HG03521 (cell line): ENCODE measurements around the gene GPNMB.

Source experiments
- ATAC-seq: cut with Tn5 transposase; IDR thresholded peaks from one replicate; pipeline ENCODE4 v1.9.1; 2021; ENCODE audit warnings: mild to moderate bottlenecking, moderate library complexity; ENCODE audit not compliant: unreplicated experiment

The GPNMB gene

DNA sequence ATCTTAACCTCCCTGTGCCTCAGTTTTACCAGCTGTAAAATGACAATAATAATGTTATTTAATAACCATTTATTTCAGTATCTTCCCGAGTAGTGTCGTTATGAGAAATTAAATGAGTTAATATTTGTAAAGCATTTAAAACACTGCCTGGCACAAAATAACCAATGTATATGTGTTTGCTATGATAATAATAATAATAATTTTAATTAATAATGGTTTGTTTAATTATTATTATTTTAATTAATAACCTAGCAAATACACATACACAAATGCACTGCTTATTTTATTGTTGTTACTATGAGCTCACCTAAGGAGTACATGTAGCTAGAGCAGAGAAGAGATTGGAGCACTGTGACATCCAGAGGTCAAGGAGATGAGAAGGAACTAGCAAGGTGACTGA is 18.2 kb upstream of the GPNMB start:
- no peak for ATAC-seq

DNA sequence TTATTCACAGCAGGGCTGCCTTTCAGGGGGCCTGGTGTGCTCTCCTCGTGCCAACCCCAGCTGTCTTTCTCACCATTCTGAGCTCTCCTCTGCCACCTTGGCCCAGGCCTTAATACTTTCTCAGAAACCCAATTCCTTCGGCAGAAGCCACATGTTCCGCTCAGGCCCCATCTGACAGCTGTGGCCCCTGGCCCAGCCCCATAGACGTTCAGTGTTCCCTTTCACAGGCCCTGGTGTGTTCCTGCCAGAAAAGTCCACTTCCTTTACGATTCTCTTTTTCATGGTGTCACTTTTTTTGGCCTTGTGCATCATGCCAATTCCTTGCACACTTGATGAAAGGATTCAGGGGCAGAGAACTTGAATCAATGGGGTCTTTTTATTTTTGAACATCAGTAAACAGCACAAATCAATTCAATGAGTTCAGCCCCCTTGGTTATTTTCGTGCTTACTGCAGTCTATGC is 15.9 kb upstream of the GPNMB start:
- ATAC-seq = no peak

DNA sequence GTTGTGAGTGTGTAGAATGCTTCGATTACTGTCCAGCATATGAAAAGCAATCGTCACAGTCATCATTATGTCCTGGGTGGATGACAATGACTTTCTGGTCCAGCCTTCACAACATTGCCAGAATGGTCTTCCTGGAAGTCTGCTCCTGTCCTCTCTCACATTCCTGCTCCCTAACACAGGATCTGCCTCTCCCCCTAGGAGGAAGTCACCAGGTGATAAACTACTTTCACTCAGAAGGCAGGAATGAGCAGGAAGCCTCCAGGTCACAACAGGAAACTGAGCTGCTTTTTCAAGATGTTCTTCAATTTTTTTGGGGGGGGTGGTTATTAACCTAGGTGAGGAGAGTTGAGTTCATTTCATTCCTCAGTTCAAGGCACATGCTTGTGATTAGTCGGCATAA is 13.6 kb upstream of the GPNMB start:
- ATAC-seq = no peak

DNA sequence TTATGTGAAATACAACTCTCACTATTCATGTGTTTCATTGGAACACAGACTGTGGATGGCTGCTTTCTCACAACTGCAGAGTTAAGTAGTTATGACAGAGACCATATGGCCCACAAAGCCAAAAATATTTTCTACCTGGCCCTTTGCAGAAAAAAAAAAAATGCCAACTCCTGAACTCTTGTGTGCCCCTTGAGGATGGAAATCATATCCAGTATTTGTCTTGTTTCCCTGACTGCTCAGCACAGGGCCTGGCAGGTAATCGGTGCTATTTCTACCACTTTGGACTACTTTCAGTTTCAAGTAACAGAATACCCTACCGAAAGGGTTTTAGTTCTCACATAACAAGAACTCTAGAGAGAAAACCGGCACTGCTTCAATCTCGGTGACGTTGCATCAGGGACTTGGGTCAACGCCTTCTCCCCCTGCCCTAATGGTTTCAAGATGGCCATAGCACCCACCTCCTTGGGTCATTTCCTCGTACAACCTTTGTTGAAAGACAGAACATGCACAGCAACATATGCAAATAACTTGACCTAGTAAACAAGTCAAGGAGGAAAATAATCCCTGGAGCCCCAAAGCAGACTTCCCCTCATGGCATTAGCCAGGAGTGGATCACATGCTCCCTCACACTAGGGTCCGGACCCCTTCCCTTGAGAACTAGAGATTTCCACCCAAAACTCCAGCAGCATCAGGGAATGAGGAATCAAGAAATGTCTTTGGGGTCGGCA is 11.8 kb upstream of the GPNMB start:
- peak; percentile 75 for ATAC-seq

DNA sequence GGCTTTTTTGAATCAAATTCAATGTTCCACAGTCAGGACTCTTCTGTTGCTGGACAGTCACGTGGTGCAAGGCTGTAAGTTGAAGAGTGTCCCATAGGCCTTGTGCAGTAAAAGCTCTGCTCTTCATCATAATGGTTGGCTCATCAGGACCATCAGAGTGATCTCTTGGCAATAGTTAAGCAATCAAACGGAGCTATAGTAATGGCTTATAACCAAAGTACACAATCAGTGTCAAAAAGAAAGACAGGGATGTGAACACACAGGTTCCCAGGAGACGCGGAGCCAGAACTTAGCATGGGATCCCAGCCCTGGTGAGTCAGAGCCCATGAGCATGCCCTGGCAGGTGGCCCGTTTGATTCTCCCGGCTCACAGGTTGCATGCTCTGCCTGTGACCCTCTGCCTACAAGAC is 10.8 kb upstream of the GPNMB start:
- no peak for ATAC-seq

DNA sequence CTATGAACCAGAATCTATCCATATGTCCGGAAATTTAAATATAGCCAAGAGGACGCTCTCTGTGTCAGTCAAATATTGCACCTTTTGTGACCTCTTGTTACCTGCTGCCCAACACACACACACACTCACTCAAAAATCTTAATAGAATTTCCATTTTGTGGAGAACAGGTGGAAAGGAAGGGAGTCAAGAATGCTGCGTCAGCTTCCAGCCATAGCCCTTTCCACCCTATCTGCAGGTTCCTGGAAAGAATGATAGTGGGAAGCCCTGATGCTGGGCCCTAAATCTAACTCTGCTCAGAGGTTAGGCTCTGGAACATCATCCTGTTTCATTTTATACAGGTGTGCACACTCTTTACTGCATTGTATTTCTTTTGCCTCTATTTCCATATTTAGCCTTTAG is 9.6 kb upstream of the GPNMB start:
- no peak for ATAC-seq

DNA sequence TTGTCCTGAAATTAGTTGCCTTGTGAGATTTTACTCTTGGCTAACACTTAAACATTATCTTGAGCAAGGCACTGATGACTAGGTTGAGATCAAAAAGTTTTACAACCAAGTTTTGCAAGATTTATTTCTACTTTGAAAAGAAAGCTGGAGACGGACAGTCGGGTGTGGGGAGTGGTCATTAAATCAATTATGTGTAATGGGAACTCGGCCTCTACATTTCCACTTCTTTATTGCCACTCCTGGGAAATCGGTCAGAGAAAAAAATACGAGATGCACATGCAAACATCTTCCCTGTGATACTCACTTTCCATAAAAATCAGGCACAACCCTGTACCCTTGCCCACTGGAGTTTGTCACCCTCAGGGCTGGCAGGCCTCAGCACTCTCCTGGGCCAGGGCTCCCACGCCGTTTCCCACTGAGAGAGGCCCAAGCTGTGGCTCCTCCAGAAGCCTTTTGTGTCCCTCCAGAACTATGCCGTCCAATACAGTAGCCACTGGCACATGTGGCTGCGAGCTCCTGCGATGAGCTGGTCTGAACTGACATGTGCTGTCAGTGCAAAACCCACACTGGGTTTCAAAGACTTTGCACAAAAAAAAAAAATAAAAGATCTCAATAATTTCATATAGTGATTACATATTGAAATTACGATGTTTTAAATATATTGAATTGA is 7.5 kb upstream of the GPNMB start:
- ATAC-seq = no peak

DNA sequence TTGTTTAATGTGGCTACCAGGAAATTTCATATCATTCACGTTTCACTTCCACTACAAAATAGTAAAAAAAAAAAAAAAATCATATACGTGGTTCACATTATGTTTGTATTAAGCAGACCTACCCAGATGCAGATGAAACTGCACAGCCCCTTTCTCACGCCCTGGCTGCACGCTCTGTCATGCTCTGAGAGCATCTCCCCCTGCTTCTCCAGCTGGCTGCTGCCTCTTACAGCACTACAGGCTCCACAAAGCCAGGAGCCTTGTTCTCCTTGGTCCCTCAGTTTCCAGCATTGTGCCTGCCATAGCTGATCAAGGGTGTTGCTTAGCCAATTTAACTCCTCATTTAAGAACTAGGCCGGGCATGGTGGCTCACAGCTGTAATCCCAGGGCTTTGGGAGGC is 6.9 kb upstream of the GPNMB start:
- ATAC-seq = no peak

DNA sequence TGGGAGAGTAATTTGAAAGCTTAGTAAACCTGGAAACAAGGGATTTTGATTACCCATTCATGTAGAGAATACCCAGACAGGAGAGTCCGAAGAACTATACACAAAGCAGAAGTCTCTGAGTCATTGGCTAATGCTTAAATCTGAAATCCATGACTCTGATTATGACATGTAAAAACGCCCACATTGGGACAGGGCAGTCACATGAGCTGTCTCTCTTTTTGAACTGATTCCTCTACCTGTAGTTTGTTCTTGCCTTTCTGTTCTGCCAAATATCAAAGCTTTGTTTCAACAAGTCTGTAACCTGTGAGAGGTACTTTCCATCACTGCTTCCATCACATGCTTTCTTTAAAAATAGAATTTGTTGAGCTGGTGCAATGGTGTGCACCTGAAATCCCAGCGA is 4.3 kb upstream of the GPNMB start:
- no peak for ATAC-seq

DNA sequence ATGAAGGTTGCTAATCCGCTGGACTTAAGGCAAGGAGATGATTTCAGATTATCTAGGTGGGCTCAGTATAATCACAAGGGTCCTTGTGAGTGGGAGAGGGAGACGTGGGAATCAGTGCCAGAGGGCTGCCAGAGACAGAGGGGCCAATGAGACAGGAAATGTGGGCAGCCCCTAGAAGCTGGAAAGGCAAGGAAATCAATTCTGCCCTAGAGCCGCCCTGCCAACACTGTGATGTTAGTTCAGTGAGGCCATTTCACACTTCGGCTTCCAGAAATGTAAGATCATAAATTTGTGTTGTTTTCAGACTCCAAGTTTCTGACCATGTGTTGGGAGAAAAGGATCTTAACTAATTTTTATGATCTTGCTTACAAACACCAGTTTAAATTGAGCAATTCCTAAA is 3.6 kb upstream of the GPNMB start:
- no peak for ATAC-seq

DNA sequence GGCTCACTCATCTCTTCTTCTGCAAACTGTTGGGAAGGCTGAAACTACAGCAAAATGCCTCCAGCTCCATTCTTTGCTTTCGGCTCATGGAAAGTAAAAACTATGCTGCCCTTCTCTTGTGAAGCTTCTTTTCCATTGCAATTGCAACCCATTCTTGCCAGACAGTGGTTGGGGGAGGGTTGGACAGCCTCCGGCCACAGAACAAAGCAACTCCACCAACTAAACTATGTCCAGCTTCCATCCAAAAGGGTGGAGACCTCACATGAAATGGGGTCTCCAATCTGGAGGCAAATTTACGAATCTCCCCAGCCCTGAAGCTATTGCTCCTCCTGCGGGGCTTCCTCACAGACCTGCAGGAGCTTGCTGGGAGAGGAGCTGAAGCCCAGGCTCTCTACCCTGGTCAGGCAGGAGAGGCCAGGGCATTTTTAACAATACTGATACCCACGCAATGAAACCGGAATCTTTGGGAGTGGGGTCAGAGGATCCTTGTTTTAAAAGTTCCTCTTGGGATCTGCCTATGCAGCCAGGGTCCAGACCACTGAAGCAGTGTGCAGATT is 549 bp downstream of the GPNMB start:
- ATAC-seq = no peak

DNA sequence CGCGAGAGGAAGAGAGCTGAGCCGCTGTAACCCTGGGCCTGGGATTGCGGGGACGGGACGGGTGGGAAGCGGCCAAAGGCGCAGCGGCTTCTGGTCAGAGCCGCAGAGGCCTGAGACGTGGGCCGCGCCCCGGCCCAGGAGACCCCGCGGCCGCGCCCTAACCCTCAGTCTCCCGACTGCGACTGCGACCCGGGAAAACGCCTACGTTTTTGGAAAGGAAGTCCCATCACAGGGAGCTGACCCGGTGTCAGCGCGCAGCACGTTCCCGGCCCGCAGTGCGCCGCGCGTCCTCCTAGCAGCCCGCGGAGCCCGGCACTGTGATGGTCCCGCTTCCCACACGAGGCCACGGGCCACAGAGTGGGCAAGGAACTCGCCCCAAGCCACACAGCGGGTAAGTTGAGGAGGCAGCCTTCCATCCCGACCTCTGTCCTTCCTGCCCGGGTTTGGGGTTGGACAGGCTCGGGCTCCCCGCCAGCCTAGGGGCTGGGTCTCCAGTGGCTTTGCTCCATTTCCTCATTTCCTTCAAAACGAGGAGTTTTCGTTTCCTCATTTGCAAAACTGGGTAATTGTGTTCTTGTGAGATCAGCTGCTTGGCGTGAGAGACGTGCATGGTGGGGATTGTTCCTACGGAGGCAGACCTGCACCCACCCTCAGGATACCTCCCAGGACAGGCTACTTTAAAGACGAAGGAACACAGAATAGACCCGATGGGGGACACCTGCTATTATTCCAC is 1.2 kb downstream of the GPNMB start:
- no peak for ATAC-seq

DNA sequence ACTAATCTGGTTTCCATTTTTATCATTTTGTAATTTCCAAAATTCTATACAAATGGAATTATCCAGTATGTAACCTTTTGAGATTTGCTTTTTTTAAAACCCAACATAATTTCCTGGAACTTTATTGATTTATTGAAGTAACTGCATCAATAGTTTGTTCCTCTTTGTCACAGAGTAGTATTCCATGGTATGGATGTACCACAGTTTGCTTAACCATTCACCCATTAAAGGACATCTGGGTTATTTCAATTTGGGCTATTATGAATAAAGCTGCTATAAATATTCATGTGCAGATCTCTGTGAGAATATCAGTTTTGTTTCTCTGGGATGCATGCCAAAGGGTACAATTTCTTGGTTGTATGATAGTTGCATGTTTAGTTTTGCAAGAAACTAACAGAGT is 2.9 kb downstream of the GPNMB start:
- ATAC-seq = no peak

DNA sequence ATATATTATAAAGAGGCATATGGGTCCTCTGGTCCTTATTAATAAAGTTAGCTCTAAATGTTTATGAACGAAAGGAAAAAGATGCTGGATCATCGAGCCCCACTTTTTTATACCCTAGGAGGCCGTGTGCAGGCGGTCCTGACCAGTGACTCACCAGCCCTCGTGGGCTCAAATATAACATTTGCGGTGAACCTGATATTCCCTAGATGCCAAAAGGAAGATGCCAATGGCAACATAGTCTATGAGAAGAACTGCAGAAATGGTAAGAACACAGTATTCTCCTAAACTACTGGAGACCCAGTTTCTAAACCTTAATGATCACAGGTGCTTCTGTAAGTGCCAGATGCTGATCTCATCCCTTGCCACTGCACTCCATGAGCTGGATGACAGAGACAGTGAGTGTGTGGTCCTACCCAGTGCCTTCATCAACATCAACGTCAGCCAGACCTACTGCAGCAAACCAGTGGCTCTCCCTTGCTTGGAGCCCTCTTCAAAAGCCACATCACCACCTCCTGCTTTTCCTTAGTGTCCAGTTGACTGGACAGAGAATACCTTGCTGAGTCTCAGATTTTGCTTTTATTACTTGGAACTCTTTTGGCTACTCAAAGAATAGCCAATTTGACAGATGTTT is 7.6 kb downstream of the GPNMB start:
- ATAC-seq = no peak

DNA sequence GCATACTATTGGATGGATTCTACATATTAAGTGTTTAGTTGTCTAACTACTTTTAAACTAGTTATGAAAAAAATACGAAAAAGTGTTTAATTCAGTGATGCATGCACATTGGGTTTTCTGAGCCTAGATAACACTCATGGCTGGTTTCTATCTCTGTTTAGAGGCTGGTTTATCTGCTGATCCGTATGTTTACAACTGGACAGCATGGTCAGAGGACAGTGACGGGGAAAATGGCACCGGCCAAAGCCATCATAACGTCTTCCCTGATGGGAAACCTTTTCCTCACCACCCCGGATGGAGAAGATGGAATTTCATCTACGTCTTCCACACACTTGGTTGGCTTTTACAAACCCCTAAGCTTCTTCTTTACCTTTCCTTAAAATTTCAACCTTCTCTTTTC is 10.2 kb downstream of the GPNMB start:
- ATAC-seq = no peak

DNA sequence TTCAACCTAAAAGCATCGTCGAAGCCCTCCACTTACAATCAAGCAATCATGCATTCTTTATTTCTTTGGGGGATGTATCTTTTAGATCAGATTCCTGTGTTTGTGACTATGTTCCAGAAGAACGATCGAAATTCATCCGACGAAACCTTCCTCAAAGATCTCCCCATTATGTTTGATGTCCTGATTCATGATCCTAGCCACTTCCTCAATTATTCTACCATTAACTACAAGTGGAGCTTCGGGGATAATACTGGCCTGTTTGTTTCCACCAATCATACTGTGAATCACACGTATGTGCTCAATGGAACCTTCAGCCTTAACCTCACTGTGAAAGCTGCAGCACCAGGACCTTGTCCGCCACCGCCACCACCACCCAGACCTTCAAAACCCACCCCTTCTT is 13.8 kb downstream of the GPNMB start:
- ATAC-seq = no peak

DNA sequence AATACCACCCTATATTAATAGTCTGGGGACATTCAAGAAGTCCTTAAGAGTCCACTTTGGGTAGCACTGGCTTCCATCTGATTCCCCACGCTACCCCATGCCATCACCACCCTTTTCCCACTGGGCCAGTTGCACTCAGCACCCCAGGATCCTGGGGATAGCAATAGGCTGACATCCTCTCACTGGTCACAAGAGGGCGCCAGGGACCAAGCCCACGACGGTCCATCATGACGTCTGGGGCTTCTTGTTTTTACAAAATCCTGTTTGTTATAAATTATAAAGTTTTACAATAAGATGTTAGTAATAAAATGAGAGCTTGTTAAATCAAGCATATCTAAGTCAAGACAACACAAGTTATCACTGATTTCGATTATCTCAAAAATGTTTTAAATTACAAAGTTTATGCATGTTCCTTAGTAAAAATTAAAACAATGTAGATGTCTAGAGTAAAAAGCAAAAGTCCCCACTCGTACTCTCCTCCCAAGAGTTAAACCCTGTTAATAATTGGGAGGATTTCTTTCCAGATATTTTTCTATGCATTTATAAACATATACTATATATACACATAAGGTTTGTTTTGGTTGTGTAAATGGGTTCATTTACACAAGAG is 15.4 kb downstream of the GPNMB start:
- ATAC-seq = peak; percentile 72

DNA sequence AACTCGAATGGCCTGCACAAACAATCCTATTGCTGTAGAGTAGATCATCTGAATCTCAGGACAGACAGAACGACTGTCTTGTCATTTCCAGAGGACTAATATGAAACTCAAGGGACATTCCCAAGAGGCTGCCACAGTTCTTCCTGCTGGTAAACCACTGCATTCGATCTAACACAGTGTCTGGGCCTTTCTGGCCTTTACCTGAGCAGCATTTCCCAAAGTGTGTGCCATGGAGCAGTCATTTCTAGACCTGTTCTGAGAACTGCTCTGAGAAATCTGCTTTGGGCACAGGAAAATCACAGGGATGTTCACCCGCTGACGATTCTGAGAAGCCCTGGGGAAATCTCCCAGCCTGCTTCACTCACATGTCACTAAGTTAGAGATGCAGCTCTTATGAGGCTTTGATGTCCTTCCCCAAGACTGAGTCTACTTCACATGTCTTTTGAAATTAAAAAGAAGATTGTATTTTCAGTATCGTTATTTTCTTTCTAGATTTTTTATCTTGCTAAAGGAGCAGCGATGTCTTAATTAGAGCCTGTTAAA is 18.4 kb downstream of the GPNMB start:
- ATAC-seq = no peak

DNA sequence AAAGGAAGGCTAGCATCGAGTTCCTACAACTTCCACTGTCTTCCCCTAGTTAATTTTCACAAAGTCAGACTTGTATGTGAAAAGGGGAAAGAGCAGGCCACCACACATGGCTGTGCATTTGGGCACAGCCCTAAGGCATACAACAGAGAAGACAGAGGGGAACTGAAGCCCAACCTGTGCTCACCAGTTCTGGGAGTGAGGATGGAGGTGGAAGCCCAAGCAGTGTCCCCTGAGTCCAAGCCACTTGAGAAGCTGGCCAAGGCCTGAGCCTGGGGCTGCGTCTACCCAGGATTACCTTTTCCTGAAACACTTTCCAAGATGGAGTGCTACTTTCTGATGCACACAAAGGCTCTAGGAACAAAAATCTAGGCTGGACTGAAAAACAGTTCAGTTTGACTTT is 20.3 kb downstream of the GPNMB start:
- no peak for ATAC-seq

DNA sequence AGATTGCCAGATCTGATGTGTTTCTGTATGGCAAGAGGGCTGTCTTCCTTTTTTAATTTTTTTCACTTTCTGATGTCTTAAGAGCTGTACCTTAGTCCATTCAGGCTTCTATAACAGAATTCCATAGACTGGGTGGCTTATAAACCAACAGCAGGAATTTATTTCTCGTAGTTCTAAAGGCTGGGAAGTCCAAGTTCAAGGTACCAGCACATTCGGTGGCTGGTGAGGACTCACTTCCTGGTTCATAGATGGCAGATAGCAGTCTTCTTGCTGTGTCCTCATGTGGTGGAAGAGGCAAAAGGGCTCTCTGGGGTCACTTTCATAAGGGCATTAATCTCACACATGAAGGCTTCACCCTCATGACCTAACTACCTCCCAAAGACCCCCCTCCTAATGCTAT is 20.8 kb downstream of the GPNMB start:
- no peak for ATAC-seq

DNA sequence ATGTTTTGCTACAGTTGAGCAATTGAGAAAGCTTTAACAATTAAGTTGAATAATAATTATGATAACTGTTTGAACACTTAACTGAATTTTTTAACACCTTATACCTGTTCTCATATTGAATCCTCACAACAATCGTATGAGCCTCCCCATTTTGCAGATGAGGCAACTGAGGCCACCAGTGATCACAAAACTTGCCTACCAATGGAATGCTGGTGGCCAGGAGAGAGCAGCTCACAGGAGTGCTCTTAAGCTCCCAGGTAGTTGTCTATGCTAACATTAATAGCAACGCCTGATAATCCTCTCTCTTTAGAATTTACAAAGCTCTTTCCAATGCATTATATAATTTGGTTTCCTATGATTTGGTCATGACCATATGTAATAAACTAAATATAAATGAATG is 21.6 kb downstream of the GPNMB start:
- ATAC-seq = no peak
